KMS-11 (cell line): Measurements from ENCODE around the gene TRIML2.

Source experiments
- H2AFZ ChIP-seq: fragments of 200-600 bp; sonication (generic); 2 replicates; pipeline ENCODE4 v1.6.1; 2016; ENCODE audit warnings: antibody characterized with exemption, mixed run types, low read depth
- H3K27ac ChIP-seq: fragments of 200-600 bp; sonication (generic); 2 replicates; pipeline ENCODE4 v1.6.1; 2016; ENCODE audit warnings: mild to moderate bottlenecking, mixed run types
- H3K27me3 ChIP-seq: fragments of 200-600 bp; sonication (generic); 2 replicates; pipeline ENCODE4 v1.6.1; 2017; ENCODE audit warnings: mild to moderate bottlenecking, low read depth, mixed run types, moderate library complexity; ENCODE audit not compliant: insufficient read depth
- H3K36me3 ChIP-seq: fragments of 200-600 bp; sonication (generic); 2 replicates; pipeline ENCODE4 v1.6.1; 2017; ENCODE audit warnings: mild to moderate bottlenecking, mixed run types; ENCODE audit not compliant: insufficient read depth
- H3K4me1 ChIP-seq: fragments of 200-600 bp; sonication (generic); 2 replicates; pipeline ENCODE4 v1.6.1; 2016; ENCODE audit warnings: mild to moderate bottlenecking, low read depth, mixed run types; ENCODE audit not compliant: poor library complexity, severe bottlenecking
- H3K4me2 ChIP-seq: fragments of 200-600 bp; sonication (generic); 2 replicates; pipeline ENCODE4 v1.7.0; 2016; ENCODE audit warnings: mild to moderate bottlenecking, mixed run types
- H3K4me3 ChIP-seq: fragments of 200-600 bp; sonication (generic); IDR thresholded peaks from 2 replicates; pipeline ENCODE4 v1.6.1; 2017; ENCODE audit warnings: low read depth, low read length, mixed read lengths; ENCODE audit not compliant: insufficient read depth
- H3K79me2 ChIP-seq: fragments of 200-600 bp; sonication (generic); 2 replicates; pipeline ENCODE4 v1.6.1; 2016; ENCODE audit warnings: low read depth, mixed run types; ENCODE audit not compliant: insufficient read depth
- H3K9ac ChIP-seq: fragments of 200-600 bp; sonication (generic); 2 replicates; pipeline ENCODE4 v1.6.1; 2016; ENCODE audit warnings: mild to moderate bottlenecking, mixed run types
- H4K20me1 ChIP-seq: fragments of 200-600 bp; sonication (generic); 2 replicates; pipeline ENCODE4 v1.6.1; 2016; ENCODE audit warnings: mild to moderate bottlenecking, mixed run types; ENCODE audit not compliant: insufficient read depth
- CTCF ChIP-seq: fragments of 200-600 bp; sonication (generic); conservative IDR thresholded peaks from 2 replicates; pipeline ENCODE4 v1.6.1; 2017; ENCODE audit warnings: low read depth, mild to moderate bottlenecking, antibody characterized with exemption, low read length, moderate library complexity, mixed read lengths

TRIML2 gene

GRCh38 chr4:188109157-188109755, at the start of gene TRIML2:
TRIML2 (minus strand) TSS chr4:188109603; CDS start chr4:188105368, 4,235 bp downstream.
- Histone ChIP-seq H3K9ac (no peak within 1 kb of the TSS), H3K4me2 (no peak within 1 kb of the TSS)
- TF ChIP-seq CTCF, result no peak

GRCh38 chr4:188158336-188158735, 48.9 kb upstream of the TRIML2 start:
- no peak overlapping the region for H3K27ac ChIP-seq
- H2AFZ ChIP-seq, result no peak overlapping the region
- TF ChIP-seq CTCF, result no peak

More at GRCh38 chr4:188109157-188109755, at the start of gene TRIML2:
- H2AFZ ChIP-seq, result no peak within 1 kb of the TSS
- no peak within 1 kb of the TSS for H3K27ac ChIP-seq
- H3K36me3 ChIP-seq, result no peaks in the 10 kb centered on the region
- H3K79me2 ChIP-seq, result no peaks in the 10 kb centered on the region
- H3K27me3 ChIP-seq, result no peaks in the 10 kb centered on the region
- H3K4me3 ChIP-seq, result no peak within 1 kb of the TSS
- H4K20me1 ChIP-seq, result no peaks in the 10 kb centered on the region
- no peaks in the 10 kb centered on the region for H3K4me1 ChIP-seq

GRCh38 chr4:188154668-188155405, 45.4 kb upstream of the TRIML2 start:
- Histone ChIP-seq H3K9ac (no peak overlapping the region), H3K27me3 (no peaks in the 10 kb centered on the region), H3K4me1 (no peaks in the 10 kb centered on the region), H3K36me3 (no peaks in the 10 kb centered on the region), H3K4me3 (no peak overlapping the region), H3K79me2 (no peaks in the 10 kb centered on the region), H2AFZ (no peak overlapping the region), H3K27ac (no peak overlapping the region), H4K20me1 (no peaks in the 10 kb centered on the region), H3K4me2 (no peak overlapping the region)
- no peak for TF ChIP-seq CTCF

More at GRCh38 chr4:188158336-188158735, 48.9 kb upstream of the TRIML2 start:
- Histone ChIP-seq H3K4me3 (no peak overlapping the region), H3K79me2 (no peaks in the 10 kb centered on the region), H3K4me1 (no peaks in the 10 kb centered on the region), H3K27me3 (no peaks in the 10 kb centered on the region), H3K9ac (no peak overlapping the region), H4K20me1 (no peaks in the 10 kb centered on the region), H3K4me2 (no peak overlapping the region), H3K36me3 (no peaks in the 10 kb centered on the region)

- no peak overlapping the region for H3K4me3 ChIP-seq
- H3K36me3 ChIP-seq, result no peaks in the 10 kb centered on the region
- H2AFZ ChIP-seq, result no peak overlapping the region
These were observed 38.4 kb upstream of the TRIML2 start for GRCh38 chr4:188147776-188148175.

More at GRCh38 chr4:188147776-188148175, 38.4 kb upstream of the TRIML2 start:
- H3K9ac ChIP-seq, result no peak overlapping the region
- H3K4me2 ChIP-seq, result no peak overlapping the region
- no peaks in the 10 kb centered on the region for H4K20me1 ChIP-seq
- H3K4me1 ChIP-seq, result no peaks in the 10 kb centered on the region
- no peak overlapping the region for H3K27ac ChIP-seq
- no peaks in the 10 kb centered on the region for H3K27me3 ChIP-seq
- H3K79me2 ChIP-seq, result no peaks in the 10 kb centered on the region
- TF ChIP-seq CTCF, result no peak
